ENCODE data around the gene GKAP1.

GRCh38 chr9:83699615-83700014 is 118.0 kb downstream of the GKAP1 start:
- TF ChIP-seq CHD2 (IDR thresholded peaks at IDR 0.05; ENCODE audit: low read length, partially characterized antibody): no peak
- TF ChIP-seq, protein P1, sequence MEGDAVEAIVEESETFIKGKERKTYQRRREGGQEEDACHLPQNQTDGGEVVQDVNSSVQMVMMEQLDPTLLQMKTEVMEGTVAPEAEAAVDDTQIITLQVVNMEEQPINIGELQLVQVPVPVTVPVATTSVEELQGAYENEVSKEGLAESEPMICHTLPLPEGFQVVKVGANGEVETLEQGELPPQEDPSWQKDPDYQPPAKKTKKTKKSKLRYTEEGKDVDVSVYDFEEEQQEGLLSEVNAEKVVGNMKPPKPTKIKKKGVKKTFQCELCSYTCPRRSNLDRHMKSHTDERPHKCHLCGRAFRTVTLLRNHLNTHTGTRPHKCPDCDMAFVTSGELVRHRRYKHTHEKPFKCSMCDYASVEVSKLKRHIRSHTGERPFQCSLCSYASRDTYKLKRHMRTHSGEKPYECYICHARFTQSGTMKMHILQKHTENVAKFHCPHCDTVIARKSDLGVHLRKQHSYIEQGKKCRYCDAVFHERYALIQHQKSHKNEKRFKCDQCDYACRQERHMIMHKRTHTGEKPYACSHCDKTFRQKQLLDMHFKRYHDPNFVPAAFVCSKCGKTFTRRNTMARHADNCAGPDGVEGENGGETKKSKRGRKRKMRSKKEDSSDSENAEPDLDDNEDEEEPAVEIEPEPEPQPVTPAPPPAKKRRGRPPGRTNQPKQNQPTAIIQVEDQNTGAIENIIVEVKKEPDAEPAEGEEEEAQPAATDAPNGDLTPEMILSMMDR (IDR thresholded peaks at IDR 0.05): no peak
- no peak for TF ChIP-seq POLR2A (IDR thresholded peaks at IDR 0.05; ENCODE audit: low read length)
- no peak for TF ChIP-seq MYC (IDR thresholded peaks at IDR 0.05; ENCODE audit: borderline replicate concordance, low read length)
- TF ChIP-seq POLR2AphosphoS2 (conservative IDR thresholded peaks at IDR 0.05; ENCODE audit: low read length): no peak
- TF ChIP-seq SMC3 (IDR thresholded peaks at IDR 0.05): no peak

All from A549 (cell line).